ENCODE measurements around the gene LRMDA.

The LRMDA gene

DNA sequence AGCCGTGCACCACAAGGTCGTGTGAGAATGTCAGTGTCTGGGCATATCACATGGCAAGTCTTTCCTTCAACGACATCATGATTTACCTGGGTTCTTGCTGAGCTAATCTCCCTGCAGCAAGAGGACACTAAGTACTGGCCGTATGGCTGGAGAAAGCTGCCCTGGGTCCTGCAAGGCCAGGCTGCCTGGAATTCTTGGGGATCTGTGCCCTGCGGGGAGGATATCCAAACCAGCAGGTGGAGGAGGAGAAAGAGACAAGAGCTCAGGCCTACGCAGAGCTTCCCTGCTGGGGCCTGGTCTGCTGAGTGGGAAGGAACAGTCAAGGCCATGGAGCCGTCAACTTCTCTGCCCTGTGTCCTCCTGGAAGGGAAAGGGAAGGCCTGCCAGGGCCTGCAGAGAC is 552.6 kb downstream of the LRMDA start:
- peaks cover 7% of the 10 kb centered on the region for H3K4me1 ChIP-seq (ENCODE audit: insufficient read depth, low read length, poor library complexity, severe bottlenecking)
- H3K9me2 ChIP-seq (replicated peaks; ENCODE audit: low read depth, low read length) = no peaks in the 10 kb centered on the region
- no peak overlapping the region for H2AFZ ChIP-seq (ENCODE audit: low read length)
- H4K20me1 ChIP-seq (ENCODE audit: insufficient read depth, low read length, poor library complexity, severe bottlenecking) = no peaks in the 10 kb centered on the region
- no peak overlapping the region for H3K9ac ChIP-seq (ENCODE audit: low read depth, low read length, poor library complexity, severe bottlenecking)
- H3K9me3 ChIP-seq (ENCODE audit: insufficient read depth, low read depth, low read length) = no peaks in the 10 kb centered on the region
- no peaks in the 10 kb centered on the region for H3K36me3 ChIP-seq (ENCODE audit: insufficient read depth, low read length)
- no peak overlapping the region for H3K4me3 ChIP-seq (ENCODE audit: low read length, poor library complexity, severe bottlenecking)
- no peak for TF ChIP-seq EZH2phosphoT487 (IDR thresholded peaks at IDR 0.05; ENCODE audit: borderline replicate concordance)
- TF ChIP-seq, protein P1, sequence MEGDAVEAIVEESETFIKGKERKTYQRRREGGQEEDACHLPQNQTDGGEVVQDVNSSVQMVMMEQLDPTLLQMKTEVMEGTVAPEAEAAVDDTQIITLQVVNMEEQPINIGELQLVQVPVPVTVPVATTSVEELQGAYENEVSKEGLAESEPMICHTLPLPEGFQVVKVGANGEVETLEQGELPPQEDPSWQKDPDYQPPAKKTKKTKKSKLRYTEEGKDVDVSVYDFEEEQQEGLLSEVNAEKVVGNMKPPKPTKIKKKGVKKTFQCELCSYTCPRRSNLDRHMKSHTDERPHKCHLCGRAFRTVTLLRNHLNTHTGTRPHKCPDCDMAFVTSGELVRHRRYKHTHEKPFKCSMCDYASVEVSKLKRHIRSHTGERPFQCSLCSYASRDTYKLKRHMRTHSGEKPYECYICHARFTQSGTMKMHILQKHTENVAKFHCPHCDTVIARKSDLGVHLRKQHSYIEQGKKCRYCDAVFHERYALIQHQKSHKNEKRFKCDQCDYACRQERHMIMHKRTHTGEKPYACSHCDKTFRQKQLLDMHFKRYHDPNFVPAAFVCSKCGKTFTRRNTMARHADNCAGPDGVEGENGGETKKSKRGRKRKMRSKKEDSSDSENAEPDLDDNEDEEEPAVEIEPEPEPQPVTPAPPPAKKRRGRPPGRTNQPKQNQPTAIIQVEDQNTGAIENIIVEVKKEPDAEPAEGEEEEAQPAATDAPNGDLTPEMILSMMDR (conservative IDR thresholded peaks at IDR 0.05; ENCODE audit: low read length) = no peak
- no peaks in the 10 kb centered on the region for H3K27me3 ChIP-seq (ENCODE audit: insufficient read depth, low read length, poor library complexity, severe bottlenecking)
- H3K4me2 ChIP-seq (ENCODE audit: low read depth, low read length, poor library complexity, severe bottlenecking) = no peak overlapping the region
- no peaks in the 10 kb centered on the region for H3F3A ChIP-seq (ENCODE audit: low read depth)
- no peaks in the 10 kb centered on the region for H3K79me2 ChIP-seq (ENCODE audit: insufficient read depth, low read length)

DNA sequence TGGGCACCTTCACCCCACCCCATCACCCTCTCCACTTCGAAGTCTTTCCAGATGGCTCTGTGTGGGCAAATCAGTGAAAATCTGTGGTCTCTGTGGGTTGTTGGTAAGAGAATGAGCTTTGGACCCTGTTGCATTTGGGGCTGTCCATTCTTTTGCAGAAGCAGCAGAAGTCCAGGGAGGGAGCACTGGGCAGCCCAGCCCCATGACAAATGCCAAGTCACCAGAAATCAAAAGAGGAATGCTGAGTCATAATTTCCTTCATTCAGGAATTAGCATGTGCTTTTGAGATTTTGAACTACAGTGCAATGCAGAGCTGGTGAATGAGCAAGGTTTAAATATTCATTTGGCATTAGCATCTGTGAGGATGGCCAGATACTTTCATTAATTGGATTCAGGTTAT is 556.2 kb downstream of the LRMDA start:
- H3K79me2 ChIP-seq (ENCODE audit: insufficient read depth, low read length) = no peaks in the 10 kb centered on the region
- H3K9ac ChIP-seq (ENCODE audit: low read depth, low read length, poor library complexity, severe bottlenecking) = no peak overlapping the region
- no peaks in the 10 kb centered on the region for H3K9me3 ChIP-seq (ENCODE audit: insufficient read depth, low read depth, low read length)
- no peaks in the 10 kb centered on the region for H4K20me1 ChIP-seq (ENCODE audit: insufficient read depth, low read length, poor library complexity, severe bottlenecking)
- H3K36me3 ChIP-seq (ENCODE audit: insufficient read depth, low read length) = no peaks in the 10 kb centered on the region
- H3F3A ChIP-seq (ENCODE audit: low read depth) = no peaks in the 10 kb centered on the region
- peaks cover 7% of the 10 kb centered on the region for H3K4me1 ChIP-seq (ENCODE audit: insufficient read depth, low read length, poor library complexity, severe bottlenecking)
- no peak overlapping the region for H3K4me2 ChIP-seq (ENCODE audit: low read depth, low read length, poor library complexity, severe bottlenecking)
- H3K4me3 ChIP-seq (ENCODE audit: low read length, poor library complexity, severe bottlenecking) = no peak overlapping the region
- no peaks in the 10 kb centered on the region for H3K27me3 ChIP-seq (ENCODE audit: insufficient read depth, low read length, poor library complexity, severe bottlenecking)
- no peak overlapping the region for H2AFZ ChIP-seq (ENCODE audit: low read length)
- H3K9me2 ChIP-seq (replicated peaks; ENCODE audit: low read depth, low read length) = no peaks in the 10 kb centered on the region
- TF ChIP-seq, protein P1 (conservative IDR thresholded peaks at IDR 0.05; ENCODE audit: low read length) = no peak
- no peak for TF ChIP-seq EZH2phosphoT487 (IDR thresholded peaks at IDR 0.05; ENCODE audit: borderline replicate concordance)

DNA sequence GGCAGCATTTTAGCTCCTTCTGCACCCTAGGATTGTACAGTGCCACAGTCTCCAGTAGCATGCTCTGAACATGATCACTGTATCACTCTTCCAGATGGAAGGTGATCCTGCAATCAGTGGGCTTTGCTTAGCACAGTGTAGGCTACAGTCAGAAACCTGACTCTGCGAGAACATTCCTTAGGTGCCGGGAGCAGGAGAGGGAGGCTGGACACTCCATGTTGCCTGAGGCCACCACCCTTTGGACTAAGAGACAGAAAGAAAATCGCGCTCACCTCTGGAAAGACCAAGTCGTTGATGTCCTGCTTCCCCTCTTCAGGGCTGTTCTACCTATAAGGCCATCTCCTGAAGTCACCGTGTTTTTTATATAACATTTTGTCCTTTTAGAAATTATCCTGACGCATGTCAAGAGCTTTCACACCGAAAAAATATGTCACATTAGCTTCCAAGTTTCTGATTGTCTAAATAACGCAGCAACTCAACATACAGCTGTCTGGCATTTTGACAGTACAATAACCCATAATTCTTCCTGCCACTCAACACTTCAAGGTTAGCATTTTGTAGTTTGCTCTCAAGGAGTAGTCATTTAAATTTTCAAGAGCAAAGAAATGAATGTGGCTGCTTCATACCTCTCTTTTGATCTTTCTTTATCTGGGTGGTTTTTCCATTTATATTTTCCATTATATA is 563.1 kb downstream of the LRMDA start:
- Histone ChIP-seq H2AFZ (ENCODE audit: low read length) (no peak overlapping the region), H3K27me3 (ENCODE audit: insufficient read depth, low read length, poor library complexity, severe bottlenecking) (no peaks in the 10 kb centered on the region), H4K20me1 (ENCODE audit: insufficient read depth, low read length, poor library complexity, severe bottlenecking) (no peaks in the 10 kb centered on the region), H3K9me2 (replicated peaks; ENCODE audit: low read depth, low read length) (no peaks in the 10 kb centered on the region), H3K9ac (ENCODE audit: low read depth, low read length, poor library complexity, severe bottlenecking) (no peak overlapping the region), H3F3A (ENCODE audit: low read depth) (no peaks in the 10 kb centered on the region), H3K36me3 (ENCODE audit: insufficient read depth, low read length) (no peaks in the 10 kb centered on the region), H3K79me2 (ENCODE audit: insufficient read depth, low read length) (no peaks in the 10 kb centered on the region), H3K4me3 (ENCODE audit: low read length, poor library complexity, severe bottlenecking) (no peak overlapping the region), H3K9me3 (ENCODE audit: insufficient read depth, low read depth, low read length) (no peaks in the 10 kb centered on the region), H3K4me1 (ENCODE audit: insufficient read depth, low read length, poor library complexity, severe bottlenecking) (no peaks in the 10 kb centered on the region), H3K4me2 (ENCODE audit: low read depth, low read length, poor library complexity, severe bottlenecking) (no peak overlapping the region)
- TF ChIP-seq, protein P1 (conservative IDR thresholded peaks at IDR 0.05; ENCODE audit: low read length) = no peak
- TF ChIP-seq EZH2phosphoT487 (IDR thresholded peaks at IDR 0.05; ENCODE audit: borderline replicate concordance) = no peak

Measured in Loucy (cell line).